Measurements from ENCODE around the gene SAMD13.

- TF ChIP-seq POLR2A (IDR thresholded peaks at IDR 0.05) (no peak), CTCF (IDR thresholded peaks at IDR 0.05) (no peak)
Observed at GRCh38 chr1:84298328-84298683, 3.2 kb upstream of the SAMD13 start.
